Esophagus squamous epithelium (tissue), 5 donors: ENCODE results near the gene CYB561A3. TPM values are rescaled to one million over a fixed set of nuclear protein-coding genes. Genes with fewer than 3 reads are reported as not detected.

ENCODE experiments used
- DNase-seq: peaks from one replicate; lab custom pipeline; 2025; lab: John Stamatoyannopoulos, UW
- H3K27ac ChIP-seq, 4 donors: fragments of 200-600 bp; sonication (generic); one replicate each; pipeline ENCODE4 v1.5.1; 2016 to 2019; ENCODE audit warnings: mild to moderate bottlenecking in 1 of 4
- H3K27me3 ChIP-seq, 4 donors: fragments of 200-600 bp; sonication (generic); 1 replicate in 3 of 4; 2 replicates in 1 of 4; pipeline versions ENCODE4 v1.5.1 to v1.6.0; 2017 to 2021; ENCODE audit warnings: antibody characterized with exemption in 1 of 4
- H3K36me3 ChIP-seq, 3 donors: fragments of 200-600 bp; sonication (generic); one replicate each; pipeline ENCODE4 v1.5.1; 2016 to 2019
- H3K4me1 ChIP-seq, 3 donors: fragments of 200-600 bp; sonication (generic); one replicate each; pipeline ENCODE4 v1.5.1; 2017 to 2019
- H3K4me3 ChIP-seq, 4 donors: fragments of 200-600 bp; sonication (generic); 1 replicate in 3 of 4; 2 replicates in 1 of 4; pipeline ENCODE4 v1.5.1; 2016 to 2019; ENCODE audit warnings: mild to moderate bottlenecking in 2 of 4, moderate library complexity in 1 of 4
- H3K9me3 ChIP-seq, 3 donors: fragments of 200-600 bp; sonication (generic); one replicate each; pipeline ENCODE4 v1.5.1; 2016 to 2019
- POLR2A ChIP-seq, 4 donors: fragments of 450-650 bp; IDR thresholded peaks; one replicate each; pipeline ENCODE4 v1.6.1; 2017; ENCODE audit warnings: antibody characterized with exemption in 4 of 4, mild to moderate bottlenecking in 4 of 4, moderate library complexity in 3 of 4
- WGBS, 2 donors: methylation state at CpG; one replicate each; pipeline ENCODE4 v1.1.5; 2018; 5-methylcytosine and 5-hydroxymethylcytosine counted together
- intact Hi-C: fragments of 100-400 bp; cut with DNase I; formaldehyde crosslinking; loops from one replicate; pipeline ENCODE4 v1.15.0; 2022
- total RNA-seq, 4 donors: library from RNA; depleted of rRNA; stranded (reverse); fragments of >200 nt; gene quantifications; one replicate each; pipeline ENCODE4 v1.1.0, GENCODE V29; 2016
- TF ChIP-seq, protein P1 (sequence below), 6 experiments: fragments of 450-650 bp in 4 of 6; fragments of 200-600 bp in 2 of 6; sonication (generic) in 2 of 6; IDR thresholded peaks; one replicate each; pipeline ENCODE4 v1.5.1; 2016 to 2019; ENCODE audit warnings: antibody characterized with exemption in 6 of 6, mild to moderate bottlenecking in 4 of 6, moderate library complexity in 4 of 6
- donor health status: DM: yes; HTN: yes; CAD: no.

Gene CYB561A3
- total RNA-seq, 4 donors from 2014 or later = 23.9 to 44.3 (median 27.9) TPM

DNA sequence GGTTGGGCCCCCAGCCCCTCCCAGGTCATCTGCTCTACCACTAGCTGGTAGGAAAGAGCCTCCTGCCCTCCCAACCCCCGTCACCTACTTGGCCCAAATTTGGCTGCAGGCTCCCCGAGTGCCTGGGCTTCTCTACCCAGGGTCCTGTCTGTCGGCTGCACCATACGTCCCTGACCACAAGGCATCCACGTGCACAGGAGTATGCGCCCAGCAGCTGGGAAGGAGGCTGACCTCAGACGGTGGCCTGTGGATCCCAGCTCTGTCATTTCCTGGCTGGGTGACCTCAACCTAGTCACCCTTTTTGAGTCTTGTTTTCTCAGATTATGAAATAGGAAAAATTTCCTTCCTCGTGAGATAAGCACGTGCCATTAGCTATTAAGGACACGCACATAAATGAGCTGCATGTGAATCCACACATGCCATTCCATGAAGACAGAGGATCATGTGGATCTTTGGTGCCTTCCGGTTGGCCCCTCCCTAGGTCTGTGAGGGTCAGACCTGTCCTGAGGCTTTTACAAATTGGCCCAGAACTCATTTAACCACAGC lies 13.7 kb downstream of the CYB561A3 start:
- intact Hi-C loops = no loop called here
- no peak for TF ChIP-seq POLR2A (IDR thresholded peaks at IDR 0.05)
- TF ChIP-seq, protein P1, sequence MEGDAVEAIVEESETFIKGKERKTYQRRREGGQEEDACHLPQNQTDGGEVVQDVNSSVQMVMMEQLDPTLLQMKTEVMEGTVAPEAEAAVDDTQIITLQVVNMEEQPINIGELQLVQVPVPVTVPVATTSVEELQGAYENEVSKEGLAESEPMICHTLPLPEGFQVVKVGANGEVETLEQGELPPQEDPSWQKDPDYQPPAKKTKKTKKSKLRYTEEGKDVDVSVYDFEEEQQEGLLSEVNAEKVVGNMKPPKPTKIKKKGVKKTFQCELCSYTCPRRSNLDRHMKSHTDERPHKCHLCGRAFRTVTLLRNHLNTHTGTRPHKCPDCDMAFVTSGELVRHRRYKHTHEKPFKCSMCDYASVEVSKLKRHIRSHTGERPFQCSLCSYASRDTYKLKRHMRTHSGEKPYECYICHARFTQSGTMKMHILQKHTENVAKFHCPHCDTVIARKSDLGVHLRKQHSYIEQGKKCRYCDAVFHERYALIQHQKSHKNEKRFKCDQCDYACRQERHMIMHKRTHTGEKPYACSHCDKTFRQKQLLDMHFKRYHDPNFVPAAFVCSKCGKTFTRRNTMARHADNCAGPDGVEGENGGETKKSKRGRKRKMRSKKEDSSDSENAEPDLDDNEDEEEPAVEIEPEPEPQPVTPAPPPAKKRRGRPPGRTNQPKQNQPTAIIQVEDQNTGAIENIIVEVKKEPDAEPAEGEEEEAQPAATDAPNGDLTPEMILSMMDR (IDR thresholded peaks at IDR 0.05) = peak in 1 of 6 experiments; percentile 3
- H3K4me1 ChIP-seq = peaks cover 0 to 22% (median 7%) of the 10 kb centered on the region in 3 donors
- WGBS, 2 donors = 74 to 79% methylated on average over 4 to 6 of the region's 11 CpGs
- H3K4me3 ChIP-seq = no peak overlapping the region
- H3K36me3 ChIP-seq = peaks cover 0 to 74% (median 27%) of the 10 kb centered on the region in 3 donors
- H3K27me3 ChIP-seq = no peaks in the 10 kb centered on the region
- H3K27ac ChIP-seq = peak overlapping the region in 2 of 4 donors; percentile 22 to 44
- H3K9me3 ChIP-seq = no peaks in the 10 kb centered on the region
- no peak for DNase-seq

DNA sequence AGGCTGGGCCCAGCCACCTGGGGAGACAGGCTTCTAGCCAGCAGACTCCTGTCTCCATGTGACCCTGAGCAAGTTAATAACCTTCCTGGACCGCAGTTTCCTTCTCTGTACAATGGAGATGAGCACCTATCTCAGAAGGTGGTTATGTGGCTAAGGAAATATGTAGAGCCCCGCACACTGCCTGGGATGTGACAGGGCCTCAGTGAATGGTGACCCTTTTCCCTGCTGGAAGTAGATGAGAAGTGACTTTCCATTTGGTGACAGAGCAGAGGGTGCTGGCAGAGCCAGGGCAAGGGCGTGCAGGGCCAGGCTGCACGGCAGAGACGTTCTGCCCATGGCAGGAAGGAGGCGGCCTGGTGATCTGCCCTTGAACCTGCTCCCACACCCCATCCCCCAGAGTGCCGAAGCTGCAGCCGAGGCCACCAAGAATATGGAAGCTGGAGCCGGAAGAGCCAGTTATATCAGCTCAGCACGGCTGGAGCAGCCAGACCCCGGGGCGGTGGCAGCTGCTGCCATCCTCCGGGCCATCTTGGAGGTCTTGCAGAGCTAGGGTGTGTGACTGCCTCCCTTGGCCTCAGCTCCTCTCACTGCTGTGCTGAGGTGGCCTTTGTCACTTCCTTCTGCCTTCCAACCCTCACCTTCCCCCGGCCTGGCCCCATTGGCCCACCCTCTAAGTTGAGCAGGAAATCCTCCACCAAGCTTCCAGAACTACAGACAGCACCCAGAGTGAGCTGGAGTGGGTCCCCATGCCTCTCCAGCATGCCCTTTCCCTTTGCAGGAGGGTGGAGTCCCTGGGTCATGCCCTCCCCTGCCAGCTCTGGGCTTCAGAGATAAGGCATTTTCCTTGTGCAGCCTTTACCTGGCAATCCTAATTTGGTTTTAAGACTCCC lies 15.5 kb downstream of the CYB561A3 start:
- no peaks in the 10 kb centered on the region for H3K9me3 ChIP-seq
- TF ChIP-seq POLR2A (IDR thresholded peaks at IDR 0.05) = no peak
- TF ChIP-seq, protein P1 (IDR thresholded peaks at IDR 0.05) = no peak
- no peak overlapping the region for H3K4me3 ChIP-seq
- H3K4me1 ChIP-seq = peaks cover 0 to 22% (median 7%) of the 10 kb centered on the region in 3 donors
- no peak for DNase-seq
- H3K36me3 ChIP-seq = peaks cover 0 to 74% (median 24%) of the 10 kb centered on the region in 3 donors
- intact Hi-C loops = no loop called here
- H3K27ac ChIP-seq = peak overlapping the region in 2 of 4 donors; percentile 18 to 39
- WGBS, 2 donors = 50 to 70% methylated on average over 5 to 6 of the region's 14 CpGs
- H3K27me3 ChIP-seq = no peaks in the 10 kb centered on the region

DNA sequence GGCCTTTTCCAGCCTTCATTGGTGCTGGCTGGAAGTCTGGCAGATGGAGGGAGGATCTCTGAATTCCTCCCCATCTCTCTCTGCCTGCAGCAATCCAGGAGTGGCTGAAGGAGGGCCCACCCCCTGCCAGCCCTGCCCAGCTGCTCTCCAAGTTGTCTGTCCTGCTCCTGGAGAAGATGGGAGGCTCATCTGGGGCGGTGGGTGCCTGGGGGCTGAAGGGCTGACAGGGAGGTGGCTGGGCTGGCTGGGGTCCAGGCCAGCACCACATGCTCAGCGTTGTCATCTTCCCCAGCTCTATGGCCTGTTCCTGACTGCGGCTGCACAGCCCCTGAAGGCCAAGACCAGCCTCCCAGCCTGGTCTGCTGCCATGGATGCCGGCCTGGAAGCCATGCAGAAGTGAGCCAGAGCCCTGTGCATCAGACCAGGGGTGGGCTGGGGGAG lies 16.5 kb downstream of the CYB561A3 start:
- TF ChIP-seq POLR2A (IDR thresholded peaks at IDR 0.05) = no peak
- TF ChIP-seq, protein P1 (IDR thresholded peaks at IDR 0.05) = no peak
- Histone ChIP-seq H3K36me3 (peaks cover 0 to 71% (median 16%) of the 10 kb centered on the region in 3 donors), H3K4me1 (peaks cover 0 to 22% (median 7%) of the 10 kb centered on the region in 3 donors), H3K27ac (peak overlapping the region in 2 of 4 donors; percentile 2 to 39), H3K27me3 (no peaks in the 10 kb centered on the region), H3K9me3 (no peaks in the 10 kb centered on the region), H3K4me3 (no peak overlapping the region)
- intact Hi-C loops = no loop called here
- WGBS, 2 donors = 20% methylated on average over 1 of the region's 4 CpGs; no CpG with 5 or more reads in 1 of the 2 donors
- no peak for DNase-seq

DNA sequence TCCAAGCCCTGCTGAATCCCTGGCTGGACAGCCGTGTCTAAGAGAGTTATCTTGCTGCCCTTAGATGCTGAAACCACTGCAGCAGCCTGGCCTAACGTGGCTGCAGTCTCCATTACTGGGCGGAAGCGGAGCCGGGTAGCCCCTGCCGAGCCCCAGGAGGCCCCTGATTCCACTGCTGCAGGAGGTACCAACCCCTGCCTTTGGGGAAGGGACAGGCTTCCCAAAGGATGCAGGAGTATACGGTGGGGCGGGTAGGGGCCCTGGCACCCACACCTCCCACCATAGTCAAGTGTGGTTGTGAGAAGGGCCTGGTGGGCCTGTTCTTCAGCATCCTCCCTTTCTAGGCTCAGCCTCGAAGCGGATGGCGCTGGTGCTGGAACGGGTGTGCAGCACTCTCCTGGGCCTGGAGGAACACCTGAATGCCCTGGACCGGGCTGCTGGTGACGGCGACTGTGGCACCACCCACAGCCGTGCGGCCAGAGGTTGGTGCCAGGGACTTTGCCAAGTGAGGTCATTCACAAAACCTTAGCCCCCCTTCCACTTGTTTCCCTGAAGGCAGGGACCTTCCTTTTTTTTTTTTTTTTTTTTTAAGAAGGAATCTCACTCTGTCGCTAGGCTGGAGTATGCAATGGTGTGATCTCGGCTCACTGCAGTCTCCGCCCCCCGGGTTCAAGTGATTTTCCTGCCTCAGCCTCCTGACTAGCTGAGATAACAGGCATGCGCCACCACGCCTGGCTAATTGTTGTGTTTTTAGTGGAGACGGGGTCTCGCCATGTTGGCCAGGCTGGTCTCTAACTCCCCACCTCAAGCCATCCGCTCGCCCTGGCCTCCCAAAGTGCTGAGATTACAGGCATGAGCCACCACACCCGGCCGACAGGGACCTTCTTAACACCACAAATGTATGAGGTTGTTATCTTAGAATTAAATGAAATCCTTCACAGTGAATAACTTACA lies 17.6 kb downstream of the CYB561A3 start:
- intact Hi-C loops = no loop called here
- DNase-seq = no peak
- no peak for TF ChIP-seq POLR2A (IDR thresholded peaks at IDR 0.05)
- TF ChIP-seq, protein P1 (IDR thresholded peaks at IDR 0.05) = no peak
- H3K4me3 ChIP-seq = no peak overlapping the region
- no peaks in the 10 kb centered on the region for H3K9me3 ChIP-seq
- peaks cover 0 to 68% (median 5%) of the 10 kb centered on the region in 3 donors for H3K36me3 ChIP-seq
- WGBS, 2 donors = 88 to 93% methylated on average over 19 to 20 of the region's 29 CpGs
- no peak overlapping the region for H3K27ac ChIP-seq
- H3K4me1 ChIP-seq = peaks cover 0 to 22% (median 7%) of the 10 kb centered on the region in 3 donors
- H3K27me3 ChIP-seq = no peaks in the 10 kb centered on the region
